SJSA1 (cell line): ENCODE results near the gene MRPS14. TPM values are rescaled to one million over a fixed set of nuclear protein-coding genes. Genes with fewer than 3 reads are reported as not detected.
A peak's percentile ranks its signal among the peaks of the same experiment; 100 is the strongest.

Source experiments
- DNase-seq, 2 experiments: peaks; one replicate each; pipeline ENCODE4 v3.0.0-alpha.2; 2015 to 2020; ENCODE audit warnings: low spot score in 2 of 2, low read depth in 1 of 2
- H3K27ac ChIP-seq: fragments of 250-450 bp; sonication (Bioruptor Pico); 2 replicates; pipeline ENCODE4 v1.5.1; 2020; ENCODE audit warnings: mild to moderate bottlenecking, moderate library complexity
- H3K27me3 ChIP-seq: fragments of 250-450 bp; sonication (Bioruptor Pico); replicated peaks from 2 replicates; pipeline ENCODE4 v1.5.1; 2020; ENCODE audit warnings: mild to moderate bottlenecking, moderate library complexity
- H3K36me3 ChIP-seq: fragments of 250-450 bp; sonication (Bioruptor Pico); 2 replicates; pipeline ENCODE4 v1.5.1; 2020; ENCODE audit warnings: mild to moderate bottlenecking
- H3K4me1 ChIP-seq: fragments of 250-450 bp; sonication (Bioruptor Pico); replicated peaks from 2 replicates; pipeline ENCODE4 v1.6.1; 2021; ENCODE audit warnings: mild to moderate bottlenecking
- H3K4me3 ChIP-seq: fragments of 250-450 bp; sonication (Bioruptor Pico); 2 replicates; pipeline ENCODE4 v1.5.1; 2020; ENCODE audit warnings: mild to moderate bottlenecking
- H3K9me3 ChIP-seq: fragments of 250-450 bp; sonication (Bioruptor Pico); replicated peaks from 2 replicates; pipeline ENCODE4 v1.5.1; 2020; ENCODE audit warnings: mild to moderate bottlenecking
- total RNA-seq: library from RNA; depleted of rRNA; stranded (reverse); fragments of >200 nt; shearing (Covaris generic); gene quantifications from 2 replicates; pipeline ENCODE4 v1.2.3, GENCODE V29; 2014

Gene MRPS14
- total RNA-seq, 1 experiment from 2014 or later: 28.9 TPM

DNA sequence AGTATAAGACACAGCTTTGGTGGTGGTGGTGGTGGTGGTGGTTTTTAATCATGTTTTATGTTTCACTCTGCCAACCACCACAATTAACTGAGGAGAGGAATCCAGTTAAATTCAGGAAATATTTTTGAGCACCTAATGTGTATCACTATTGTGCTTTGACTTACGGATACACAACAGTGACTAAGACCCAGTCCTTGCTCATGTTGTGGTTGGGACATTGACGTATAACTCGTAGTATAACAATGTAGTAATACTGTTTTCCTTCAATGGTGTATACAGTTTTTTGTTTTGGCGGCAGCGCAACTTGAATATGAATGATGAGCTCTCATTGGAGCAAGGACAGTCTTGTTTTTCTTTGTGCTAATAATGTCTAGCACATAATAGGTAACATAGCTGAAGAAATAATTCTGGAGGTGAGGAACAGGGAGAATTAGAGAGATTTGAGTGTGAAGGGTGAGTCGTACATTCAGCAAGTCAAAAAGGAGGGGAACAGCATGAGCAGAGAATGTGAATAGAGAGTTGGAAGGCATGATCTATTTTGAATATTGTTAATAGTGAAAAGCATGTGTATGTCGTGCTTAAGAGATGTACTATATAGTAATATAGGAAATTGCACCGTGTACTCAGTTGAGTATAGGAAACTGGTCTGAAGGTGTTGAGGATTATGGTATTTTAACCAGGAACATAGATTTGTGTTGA, 18.0 kb downstream of the MRPS14 start:
- no peaks in the 10 kb centered on the region for H3K9me3 ChIP-seq
- H3K27me3 ChIP-seq: no peaks in the 10 kb centered on the region
- DNase-seq: no peak
- H3K4me3 ChIP-seq: no peak overlapping the region
- H3K4me1 ChIP-seq: peaks cover 6% of the 10 kb centered on the region
- peaks cover 65% of the 10 kb centered on the region for H3K36me3 ChIP-seq
- H3K27ac ChIP-seq: no peak overlapping the region

DNA sequence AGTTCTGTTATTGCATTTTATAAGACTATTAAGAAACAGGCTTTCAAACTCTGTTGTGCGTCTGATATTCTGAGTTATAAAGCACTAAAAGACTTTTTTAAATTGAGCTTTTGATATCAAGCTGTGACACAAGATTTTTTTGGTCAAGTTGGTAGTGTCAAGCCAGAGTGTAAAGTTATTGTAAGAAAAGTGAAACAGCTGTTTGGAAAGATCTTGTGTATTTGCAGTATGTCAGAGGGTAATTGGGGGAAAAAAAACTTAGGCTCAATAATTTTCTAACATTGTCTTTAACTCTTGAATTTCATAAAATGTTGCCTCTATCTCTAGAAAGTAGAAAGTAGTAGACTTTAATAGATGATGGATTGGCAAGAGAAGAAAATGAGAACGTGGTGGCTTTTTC, 19.7 kb downstream of the MRPS14 start:
- Histone ChIP-seq H3K4me1 (peaks cover 12% of the 10 kb centered on the region), H3K9me3 (no peaks in the 10 kb centered on the region), H3K4me3 (no peak overlapping the region), H3K27me3 (no peaks in the 10 kb centered on the region), H3K27ac (no peak overlapping the region), H3K36me3 (peaks cover 53% of the 10 kb centered on the region)
- no peak for DNase-seq

DNA sequence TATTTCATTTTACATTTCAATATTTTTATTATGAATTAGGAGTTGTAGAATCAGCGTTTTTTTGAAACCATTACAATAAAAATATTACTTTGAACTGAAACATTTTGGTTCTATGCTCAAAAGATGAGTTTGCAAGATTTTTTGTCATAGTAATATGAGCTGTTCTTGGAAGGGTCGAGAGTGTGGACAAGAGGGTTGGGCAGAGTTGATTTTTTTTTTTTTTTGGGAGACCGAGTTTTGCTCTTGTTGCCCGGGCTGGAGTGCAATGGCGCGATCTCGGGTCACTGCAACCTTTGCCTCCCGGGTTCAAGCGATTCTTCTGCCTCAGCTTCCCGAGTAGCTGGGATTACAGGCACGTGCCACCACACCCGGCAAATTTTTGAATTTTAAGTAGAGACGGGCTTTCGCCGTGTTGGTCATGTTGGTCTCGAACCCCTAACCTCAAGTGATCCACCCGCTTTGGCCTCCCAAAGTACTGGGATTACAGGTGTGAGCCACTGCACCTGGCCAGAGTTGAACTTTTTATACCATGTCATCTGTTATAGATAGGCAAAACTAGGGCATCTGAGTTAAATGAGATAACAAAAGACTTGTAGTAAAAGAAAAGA, 20.2 kb downstream of the MRPS14 start:
- peaks cover 14% of the 10 kb centered on the region for H3K4me1 ChIP-seq
- H3K27ac ChIP-seq: no peak overlapping the region
- peaks cover 51% of the 10 kb centered on the region for H3K36me3 ChIP-seq
- H3K9me3 ChIP-seq: no peaks in the 10 kb centered on the region
- no peaks in the 10 kb centered on the region for H3K27me3 ChIP-seq
- no peak overlapping the region for H3K4me3 ChIP-seq
- no peak for DNase-seq

DNA sequence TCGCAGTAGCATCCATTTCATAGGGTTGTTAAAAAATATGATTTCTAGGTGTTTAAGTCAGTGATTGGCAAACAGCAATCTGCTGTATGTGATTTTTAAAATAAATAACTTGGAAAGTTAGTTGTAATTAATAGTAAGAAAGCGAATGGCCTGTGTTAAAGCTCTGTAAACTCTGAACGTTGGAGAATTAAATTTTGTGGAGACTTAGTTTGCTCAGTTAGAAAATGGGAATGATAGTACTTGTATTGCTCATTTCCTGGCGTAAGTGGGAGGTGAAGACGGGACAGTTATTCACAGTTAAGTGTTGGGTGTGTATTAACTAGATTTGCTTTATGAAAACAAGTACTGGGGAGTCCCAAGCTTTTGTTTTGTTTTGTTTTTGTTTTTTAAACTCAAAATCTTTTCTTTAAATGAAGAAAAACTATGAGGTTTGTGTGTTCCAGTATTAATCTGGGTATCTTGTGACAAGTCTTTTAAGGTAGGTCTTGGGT, 22.5 kb downstream of the MRPS14 start:
- peak overlapping the region; percentile 59 for H3K27ac ChIP-seq

DNA sequence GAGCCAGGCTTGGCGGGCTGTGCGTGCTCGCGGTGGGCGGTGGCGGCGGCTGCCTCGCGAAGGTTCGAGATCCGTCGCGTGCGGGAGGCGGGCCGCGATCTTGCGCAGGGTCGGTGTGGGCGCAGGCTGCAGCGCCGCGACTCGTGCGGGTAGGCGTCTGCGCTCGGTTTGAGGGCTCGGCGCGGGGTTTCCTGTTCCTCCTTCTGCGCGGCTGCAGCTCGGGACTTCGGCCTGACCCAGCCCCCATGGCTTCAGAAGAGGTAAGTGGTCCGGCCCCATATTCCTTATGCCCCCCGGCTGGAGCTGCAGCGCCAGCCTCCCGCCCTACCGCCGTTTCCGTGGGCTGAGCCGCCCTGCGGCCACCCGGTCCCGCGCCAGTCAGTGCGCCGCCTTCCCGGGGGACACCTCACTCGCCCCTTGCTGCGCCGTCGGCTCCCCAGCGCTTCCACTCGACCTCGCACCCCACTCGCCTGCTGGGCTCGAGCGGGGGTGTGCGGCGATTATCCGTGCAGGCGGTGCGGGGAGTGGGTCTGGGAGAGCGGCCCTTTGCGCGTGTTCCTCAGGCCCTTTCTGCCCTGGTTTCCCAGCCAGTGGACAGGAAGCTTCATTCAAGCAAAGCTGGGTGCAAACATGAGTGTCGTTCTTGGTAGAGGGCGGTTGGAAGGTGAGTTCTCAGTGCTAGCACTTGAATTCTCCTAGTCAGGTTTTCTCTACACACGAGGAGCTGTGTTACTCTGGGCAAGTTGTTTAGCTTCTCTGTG, 23.1 kb downstream of the MRPS14 start, which contains the start of gene CACYBP:
Gene CACYBP, plus strand, starts transcription at position 12 of the 761 bp plus-strand sequence. Its CDS starts 234 bp downstream, at position 246.
- Histone ChIP-seq H3K4me3 (peak within 1 kb of the TSS; percentile 83), H3K9me3 (peaks cover 3% of the 10 kb centered on the region; the same call in 1 of the 2 replicates), H3K4me1 (peaks cover 37% of the 10 kb centered on the region), H3K36me3 (peaks cover 28% of the 10 kb centered on the region), H3K27me3 (no peaks in the 10 kb centered on the region), H3K27ac (peak within 1 kb of the TSS; percentile 99)
- DNase-seq: no peak

More for the DNA sequence above, 22.5 kb downstream of the MRPS14 start:
- peaks cover 30% of the 10 kb centered on the region for H3K4me1 ChIP-seq
- H3K36me3 ChIP-seq: peaks cover 34% of the 10 kb centered on the region
- no peak for DNase-seq
- H3K4me3 ChIP-seq: peak overlapping the region; percentile 83
- H3K9me3 ChIP-seq: peaks cover 3% of the 10 kb centered on the region; the same call in 1 of the 2 replicates
- no peaks in the 10 kb centered on the region for H3K27me3 ChIP-seq

DNA sequence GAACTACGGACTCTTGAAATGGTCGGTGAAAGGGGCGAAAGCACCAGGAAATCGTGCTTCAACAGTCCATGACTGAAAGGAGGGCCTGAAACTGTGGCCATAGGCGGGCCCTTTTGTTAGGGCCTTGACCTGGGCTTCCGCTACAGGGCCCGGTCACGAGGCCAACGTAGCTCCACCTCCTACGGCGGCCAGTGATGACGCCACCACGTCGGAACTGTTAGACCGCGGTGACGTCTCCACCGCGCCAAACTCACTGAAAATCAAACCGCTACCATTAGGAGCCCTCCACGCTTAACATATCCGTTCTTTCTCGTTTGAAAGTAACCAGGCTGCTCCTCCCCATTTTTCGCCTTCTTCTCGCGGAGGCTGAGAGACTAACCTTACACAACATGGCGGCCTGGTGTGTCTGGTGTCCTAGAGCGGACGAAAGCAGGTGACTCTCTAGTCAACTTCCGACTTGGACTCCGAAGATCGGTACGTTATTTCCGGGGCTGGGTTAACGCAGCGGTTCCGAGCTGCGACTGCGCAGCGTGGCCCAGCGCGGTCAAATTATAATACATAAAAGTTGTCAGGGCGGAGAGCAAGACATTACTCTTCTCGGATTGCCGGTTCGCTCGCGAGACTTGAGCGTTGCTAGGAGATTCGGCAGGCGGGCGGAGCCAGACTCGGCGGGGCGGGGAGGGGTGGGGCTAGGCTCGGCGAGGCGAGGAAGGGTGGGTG, 23.8 kb downstream of the MRPS14 start:
- Histone ChIP-seq H3K27me3 (no peaks in the 10 kb centered on the region), H3K27ac (peak overlapping the region; percentile 99), H3K9me3 (peaks cover 3% of the 10 kb centered on the region; the same call in 1 of the 2 replicates), H3K4me3 (peak overlapping the region; percentile 83), H3K4me1 (peaks cover 44% of the 10 kb centered on the region), H3K36me3 (peaks cover 21% of the 10 kb centered on the region)
- DNase-seq: peak; percentile 98 to 100

DNA sequence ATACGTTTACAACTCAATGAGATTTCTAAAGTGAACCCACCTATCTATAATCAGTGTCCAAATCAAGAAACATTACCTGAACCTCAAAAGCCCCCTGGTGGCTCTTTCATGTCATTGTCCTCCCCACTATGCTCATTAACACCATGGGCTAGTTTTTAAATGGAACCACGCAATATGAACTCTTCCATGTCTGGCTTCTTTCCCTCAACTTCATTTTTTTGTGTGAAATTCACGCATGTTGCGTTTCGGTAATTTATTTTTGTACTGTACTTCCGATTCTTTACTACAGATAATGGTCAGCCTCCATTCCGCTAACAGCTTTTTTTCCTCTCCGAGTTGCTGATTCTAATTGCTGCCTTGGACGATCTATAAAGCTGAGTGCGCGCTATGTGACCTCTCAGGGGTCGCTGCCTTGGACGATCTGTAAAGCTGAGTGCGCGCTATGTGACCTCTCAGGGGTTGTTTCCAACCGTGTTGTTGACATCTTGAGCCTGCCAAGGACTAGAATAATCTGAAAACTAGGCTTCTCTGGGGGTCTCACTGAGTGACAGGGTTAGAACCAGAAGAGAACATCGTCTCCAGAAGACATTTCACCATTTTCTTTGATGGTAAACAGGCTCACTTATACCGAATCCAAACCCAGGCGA, 24.5 kb downstream of the MRPS14 start:
- peak overlapping the region; percentile 99 for H3K27ac ChIP-seq
- peak in 1 of 2 experiments; percentile 54 for DNase-seq
- peaks cover 48% of the 10 kb centered on the region for H3K4me1 ChIP-seq
- H3K36me3 ChIP-seq: peaks cover 20% of the 10 kb centered on the region
- H3K4me3 ChIP-seq: peak overlapping the region; percentile 83
- peaks cover 3% of the 10 kb centered on the region; the same call in 1 of the 2 replicates for H3K9me3 ChIP-seq
- no peaks in the 10 kb centered on the region for H3K27me3 ChIP-seq

DNA sequence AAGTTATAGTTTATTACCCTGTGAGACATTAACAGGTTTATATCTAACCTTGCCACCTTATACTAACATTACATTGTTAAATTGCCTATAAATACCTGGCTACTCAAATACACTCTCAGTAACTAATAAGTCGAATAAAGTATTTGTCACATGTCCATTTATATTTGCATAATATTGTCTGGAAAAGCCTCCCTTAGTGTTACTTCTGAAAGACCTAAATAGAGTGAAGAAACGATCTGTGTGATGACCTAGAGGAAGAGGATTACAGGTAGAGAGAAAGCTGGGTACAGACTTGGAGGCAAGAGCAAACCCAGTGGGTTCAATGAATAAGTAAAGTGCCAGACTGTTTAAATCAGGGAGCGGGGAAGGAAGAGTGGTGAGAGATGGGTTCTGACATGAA, 26.2 kb downstream of the MRPS14 start:
- Histone ChIP-seq H3K27ac (peak overlapping the region; percentile 76), H3K4me1 (peaks cover 63% of the 10 kb centered on the region), H3K4me3 (no peak overlapping the region), H3K36me3 (peaks cover 16% of the 10 kb centered on the region), H3K9me3 (peaks cover 3% of the 10 kb centered on the region; the same call in 1 of the 2 replicates), H3K27me3 (no peaks in the 10 kb centered on the region)
- DNase-seq: no peak

DNA sequence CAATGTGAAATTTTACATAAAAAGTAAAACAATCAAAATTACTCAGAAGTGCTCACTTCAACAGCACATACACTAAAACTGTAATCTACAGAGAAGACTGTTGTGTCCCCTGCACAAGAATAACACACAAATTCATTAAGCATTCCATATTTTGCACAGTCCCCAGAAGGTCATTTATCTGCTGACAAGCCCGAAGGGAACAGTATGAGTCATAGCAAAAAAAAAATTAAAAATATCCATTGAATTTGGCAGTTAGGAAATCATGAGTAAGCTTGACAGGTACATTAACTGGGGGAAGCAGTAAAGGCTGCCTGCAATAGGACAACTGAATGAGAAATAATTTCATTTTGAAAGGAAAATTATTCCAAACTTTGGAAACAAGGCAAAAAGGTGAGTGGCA, 26.7 kb downstream of the MRPS14 start:
- Histone ChIP-seq H3K9me3 (peaks cover 3% of the 10 kb centered on the region; the same call in 1 of the 2 replicates), H3K27me3 (no peaks in the 10 kb centered on the region), H3K36me3 (peaks cover 14% of the 10 kb centered on the region), H3K4me1 (peaks cover 66% of the 10 kb centered on the region), H3K4me3 (no peak overlapping the region), H3K27ac (peak overlapping the region; percentile 76)
- no peak for DNase-seq

DNA sequence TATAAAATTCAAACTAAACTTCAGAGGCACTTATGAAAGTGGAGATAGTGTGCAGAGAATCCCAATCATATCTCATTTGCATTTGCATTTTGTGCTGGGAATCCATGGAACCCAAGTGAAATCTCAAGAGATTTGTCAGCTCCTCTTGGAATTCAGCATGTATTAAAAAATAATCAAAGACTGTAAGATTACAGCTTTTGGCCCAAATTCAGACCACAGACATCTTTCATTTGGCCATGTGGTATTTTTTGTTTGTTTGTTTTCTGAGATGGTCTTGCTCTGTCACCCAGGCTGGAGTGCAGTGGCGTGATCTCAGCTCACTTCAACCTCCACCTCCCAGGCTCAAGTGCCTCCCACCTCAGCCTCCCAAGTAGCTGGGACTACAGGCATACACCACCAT, 27.3 kb downstream of the MRPS14 start:
- peaks cover 14% of the 10 kb centered on the region for H3K36me3 ChIP-seq
- H3K9me3 ChIP-seq: peaks cover 3% of the 10 kb centered on the region; the same call in 1 of the 2 replicates
- no peak overlapping the region for H3K4me3 ChIP-seq
- H3K27ac ChIP-seq: peak overlapping the region; percentile 76
- H3K27me3 ChIP-seq: no peaks in the 10 kb centered on the region
- peak; percentile 88 to 97 for DNase-seq
- H3K4me1 ChIP-seq: peaks cover 66% of the 10 kb centered on the region

DNA sequence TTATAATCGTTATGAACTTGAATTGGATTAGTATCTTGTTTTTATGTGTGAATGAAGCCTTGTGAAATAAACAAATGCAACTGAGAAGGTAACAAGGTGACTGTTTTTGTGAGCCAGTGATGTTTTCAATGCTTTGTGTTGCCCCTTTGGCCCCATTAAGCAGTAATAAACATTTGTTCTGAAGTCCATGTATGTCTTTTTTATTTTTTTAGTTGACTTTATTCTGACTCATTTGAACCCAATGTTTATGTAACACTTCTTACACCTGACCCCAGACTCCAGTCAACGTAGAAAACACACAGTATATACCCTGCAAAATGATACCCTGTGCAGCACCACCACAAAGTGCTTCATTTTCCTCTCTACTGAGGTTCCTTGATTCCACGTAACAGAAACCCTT, 28.1 kb downstream of the MRPS14 start:
- H3K9me3 ChIP-seq: peaks cover 3% of the 10 kb centered on the region; the same call in 1 of the 2 replicates
- H3K4me1 ChIP-seq: peaks cover 74% of the 10 kb centered on the region
- peak overlapping the region; percentile 76 for H3K27ac ChIP-seq
- no peak overlapping the region for H3K4me3 ChIP-seq
- DNase-seq: no peak
- no peaks in the 10 kb centered on the region for H3K27me3 ChIP-seq
- H3K36me3 ChIP-seq: peaks cover 12% of the 10 kb centered on the region

DNA sequence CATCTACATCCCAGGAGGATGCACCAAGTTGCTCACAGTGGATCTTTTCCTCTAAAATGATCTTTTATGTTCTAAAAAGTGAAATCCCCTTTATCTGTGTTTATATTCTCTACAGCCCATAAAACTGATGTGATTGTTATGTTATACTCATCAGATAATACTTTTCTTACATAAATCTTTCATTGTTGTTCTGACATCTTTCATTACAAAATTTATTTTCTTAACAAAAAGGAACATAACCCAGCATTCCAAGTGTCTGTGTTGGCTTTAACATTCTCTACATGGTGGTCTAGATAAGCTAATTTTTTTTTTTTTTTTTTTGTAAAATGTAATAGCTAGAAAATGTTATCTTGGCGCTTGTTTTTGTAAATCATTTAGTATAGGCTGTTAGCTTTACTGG, 31.8 kb downstream of the MRPS14 start:
- Histone ChIP-seq H3K4me3 (no peak overlapping the region), H3K4me1 (peaks cover 68% of the 10 kb centered on the region), H3K27me3 (no peaks in the 10 kb centered on the region), H3K9me3 (peaks cover 3% of the 10 kb centered on the region; the same call in 1 of the 2 replicates), H3K36me3 (no peaks in the 10 kb centered on the region; the same call in 1 of the 2 replicates), H3K27ac (peak overlapping the region; percentile 69)
- DNase-seq: peak in 1 of 2 experiments; percentile 86
